Upper lobe of left lung (tissue), 4 donors: ENCODE results near the gene STX1A.

ENCODE experiments used
- EP300 ChIP-seq, 4 donors: sonication (generic); formaldehyde crosslinking; IDR thresholded peaks; one replicate each; pipeline ENCODE4 v1.5.1; 2017; ENCODE audit warnings: antibody characterized with exemption in 4 of 4, control low read depth in 2 of 4
- POLR2A ChIP-seq, 4 donors: fragments of 450-650 bp; IDR thresholded peaks; one replicate each; pipeline ENCODE4 v1.5.1; 2016 to 2017; ENCODE audit warnings: antibody characterized with exemption in 4 of 4, mild to moderate bottlenecking in 2 of 4
- TF ChIP-seq, protein P1 (sequence below), 6 experiments: fragments of 450-650 bp in 4 of 6; fragments of 200-600 bp in 2 of 6; sonication (generic) in 2 of 6; IDR thresholded peaks; one replicate each; pipeline ENCODE4 v1.5.1; 2016 to 2019; ENCODE audit warnings: antibody characterized with exemption in 6 of 6

DNA sequence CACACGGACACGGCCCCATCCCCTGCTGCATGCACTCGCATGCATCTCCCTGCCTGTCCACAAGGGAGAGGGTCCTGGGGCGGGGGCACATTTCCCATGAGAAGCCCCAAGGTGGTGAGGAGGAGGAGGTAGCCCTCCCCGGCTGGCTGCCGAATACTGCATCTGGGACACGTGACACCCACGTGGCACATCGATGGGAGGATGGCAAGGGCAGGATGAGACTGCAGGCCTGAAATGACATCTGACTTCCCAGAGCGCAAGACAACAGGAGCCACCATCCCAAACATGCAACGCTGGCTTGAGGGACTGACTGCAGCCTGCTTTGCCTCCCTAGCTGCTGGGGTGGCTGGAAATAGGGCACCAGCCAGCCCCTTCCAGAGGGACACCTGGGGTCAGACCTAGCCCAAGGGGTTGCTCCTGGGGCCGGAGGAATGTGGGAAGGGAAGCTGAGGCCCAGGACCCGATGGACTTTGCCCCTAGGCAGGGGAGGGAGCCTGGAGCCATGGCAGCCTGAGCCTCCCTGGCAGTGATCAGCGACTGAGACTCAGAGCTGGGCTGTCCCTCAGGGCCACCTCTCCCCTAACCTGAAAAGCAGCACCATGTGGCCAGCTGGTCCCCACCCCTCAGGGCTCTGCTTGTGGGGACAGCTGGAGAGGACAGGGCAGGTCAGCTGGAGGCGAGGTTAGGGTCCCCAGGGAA, 19.9 kb downstream of the STX1A start:
- TF ChIP-seq, protein P1, sequence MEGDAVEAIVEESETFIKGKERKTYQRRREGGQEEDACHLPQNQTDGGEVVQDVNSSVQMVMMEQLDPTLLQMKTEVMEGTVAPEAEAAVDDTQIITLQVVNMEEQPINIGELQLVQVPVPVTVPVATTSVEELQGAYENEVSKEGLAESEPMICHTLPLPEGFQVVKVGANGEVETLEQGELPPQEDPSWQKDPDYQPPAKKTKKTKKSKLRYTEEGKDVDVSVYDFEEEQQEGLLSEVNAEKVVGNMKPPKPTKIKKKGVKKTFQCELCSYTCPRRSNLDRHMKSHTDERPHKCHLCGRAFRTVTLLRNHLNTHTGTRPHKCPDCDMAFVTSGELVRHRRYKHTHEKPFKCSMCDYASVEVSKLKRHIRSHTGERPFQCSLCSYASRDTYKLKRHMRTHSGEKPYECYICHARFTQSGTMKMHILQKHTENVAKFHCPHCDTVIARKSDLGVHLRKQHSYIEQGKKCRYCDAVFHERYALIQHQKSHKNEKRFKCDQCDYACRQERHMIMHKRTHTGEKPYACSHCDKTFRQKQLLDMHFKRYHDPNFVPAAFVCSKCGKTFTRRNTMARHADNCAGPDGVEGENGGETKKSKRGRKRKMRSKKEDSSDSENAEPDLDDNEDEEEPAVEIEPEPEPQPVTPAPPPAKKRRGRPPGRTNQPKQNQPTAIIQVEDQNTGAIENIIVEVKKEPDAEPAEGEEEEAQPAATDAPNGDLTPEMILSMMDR (IDR thresholded peaks at IDR 0.05), result no peak
- TF ChIP-seq POLR2A (IDR thresholded peaks at IDR 0.05) (no peak), EP300 (IDR thresholded peaks at IDR 0.05) (no peak)
